ENCODE data around the gene CCDC88B. TPM values are rescaled to one million over a fixed set of nuclear protein-coding genes. Genes with fewer than 3 reads are reported as not detected.

CCDC88B gene
- total and polyA plus RNA-seq, 9 of the 15 experiments (the other 6 are each of a cell fraction or from before 2014, with no cell fraction given) = 0.13 to 18.1 (median 7.9) TPM

DNA sequence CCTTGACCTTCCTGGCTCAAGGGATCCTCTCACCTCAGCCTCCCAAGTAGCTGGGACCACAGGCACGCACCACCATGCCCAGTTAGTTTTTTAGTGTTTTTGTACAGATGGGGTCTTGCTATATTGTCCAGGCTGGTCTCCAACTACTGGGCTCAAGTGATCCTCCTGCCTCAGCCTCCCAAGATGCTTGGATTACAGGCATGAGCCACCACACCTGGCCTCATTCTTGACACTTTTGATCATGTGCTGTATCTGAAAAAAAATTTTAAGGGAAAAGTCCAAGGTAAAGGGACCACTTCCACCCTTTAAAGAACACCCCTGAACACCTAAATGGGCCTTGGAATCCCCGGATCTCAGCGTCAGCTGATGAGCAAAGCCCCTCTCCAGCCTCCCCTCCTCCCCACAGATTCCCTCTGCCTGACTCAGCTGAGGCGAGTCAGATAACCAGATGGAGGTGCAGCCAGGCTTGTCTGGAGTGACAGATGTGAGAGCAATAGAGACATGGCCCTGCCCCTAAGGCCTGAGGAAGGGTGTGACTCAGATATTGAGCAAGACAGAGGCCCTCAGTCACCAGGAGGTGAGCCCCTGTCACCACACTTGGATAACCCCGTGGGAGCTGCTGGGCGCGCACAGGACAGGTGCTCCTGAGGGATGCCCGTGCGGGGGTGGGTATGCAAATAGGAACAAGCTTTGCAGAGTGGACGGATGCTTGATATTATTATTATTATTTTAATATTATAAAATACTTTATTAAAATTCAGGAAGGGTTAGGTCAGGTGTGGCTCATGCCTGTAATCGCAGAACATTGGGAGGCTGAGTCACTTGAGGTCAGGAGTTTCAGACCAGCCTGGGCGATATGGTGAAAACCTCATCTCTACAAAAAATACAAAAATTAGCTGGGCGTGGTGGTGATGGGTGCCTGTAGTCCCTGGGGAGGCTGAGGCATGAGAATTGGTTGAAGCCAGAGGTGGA, 5.0 kb upstream of the CCDC88B start (continued):
- TF ChIP-seq CUX1 (CRISPR knock-in tag; IDR thresholded peaks at IDR 0.05) (no peak), SMAD1 (IDR thresholded peaks at IDR 0.05; ENCODE audit: low read depth, low read length, partially characterized antibody) (peak; percentile 87), ZNF175 (CRISPR knock-in tag; IDR thresholded peaks at IDR 0.05; ENCODE audit: low read depth) (peak; percentile 95), HNRNPL (IDR thresholded peaks at IDR 0.05; ENCODE audit: low read depth, low read length) (no peak), ZNF583 (CRISPR knock-in tag; IDR thresholded peaks at IDR 0.05) (peak; percentile 60; the same call in 1 of the 2 replicates), C11orf30 (IDR thresholded peaks at IDR 0.05; ENCODE audit: low read depth) (peak; percentile 78), HDAC3 (IDR thresholded peaks at IDR 0.05; ENCODE audit: borderline replicate concordance, partially characterized antibody) (peak; percentile 96), ZBTB17 (CRISPR knock-in tag; IDR thresholded peaks at IDR 0.05) (peak; percentile 89), MCM3 (IDR thresholded peaks at IDR 0.05) (no peak), RBM25 (IDR thresholded peaks at IDR 0.05; ENCODE audit: low read depth, low read length, severe bottlenecking) (peak; percentile 93)
- TF ChIP-seq, protein P1, sequence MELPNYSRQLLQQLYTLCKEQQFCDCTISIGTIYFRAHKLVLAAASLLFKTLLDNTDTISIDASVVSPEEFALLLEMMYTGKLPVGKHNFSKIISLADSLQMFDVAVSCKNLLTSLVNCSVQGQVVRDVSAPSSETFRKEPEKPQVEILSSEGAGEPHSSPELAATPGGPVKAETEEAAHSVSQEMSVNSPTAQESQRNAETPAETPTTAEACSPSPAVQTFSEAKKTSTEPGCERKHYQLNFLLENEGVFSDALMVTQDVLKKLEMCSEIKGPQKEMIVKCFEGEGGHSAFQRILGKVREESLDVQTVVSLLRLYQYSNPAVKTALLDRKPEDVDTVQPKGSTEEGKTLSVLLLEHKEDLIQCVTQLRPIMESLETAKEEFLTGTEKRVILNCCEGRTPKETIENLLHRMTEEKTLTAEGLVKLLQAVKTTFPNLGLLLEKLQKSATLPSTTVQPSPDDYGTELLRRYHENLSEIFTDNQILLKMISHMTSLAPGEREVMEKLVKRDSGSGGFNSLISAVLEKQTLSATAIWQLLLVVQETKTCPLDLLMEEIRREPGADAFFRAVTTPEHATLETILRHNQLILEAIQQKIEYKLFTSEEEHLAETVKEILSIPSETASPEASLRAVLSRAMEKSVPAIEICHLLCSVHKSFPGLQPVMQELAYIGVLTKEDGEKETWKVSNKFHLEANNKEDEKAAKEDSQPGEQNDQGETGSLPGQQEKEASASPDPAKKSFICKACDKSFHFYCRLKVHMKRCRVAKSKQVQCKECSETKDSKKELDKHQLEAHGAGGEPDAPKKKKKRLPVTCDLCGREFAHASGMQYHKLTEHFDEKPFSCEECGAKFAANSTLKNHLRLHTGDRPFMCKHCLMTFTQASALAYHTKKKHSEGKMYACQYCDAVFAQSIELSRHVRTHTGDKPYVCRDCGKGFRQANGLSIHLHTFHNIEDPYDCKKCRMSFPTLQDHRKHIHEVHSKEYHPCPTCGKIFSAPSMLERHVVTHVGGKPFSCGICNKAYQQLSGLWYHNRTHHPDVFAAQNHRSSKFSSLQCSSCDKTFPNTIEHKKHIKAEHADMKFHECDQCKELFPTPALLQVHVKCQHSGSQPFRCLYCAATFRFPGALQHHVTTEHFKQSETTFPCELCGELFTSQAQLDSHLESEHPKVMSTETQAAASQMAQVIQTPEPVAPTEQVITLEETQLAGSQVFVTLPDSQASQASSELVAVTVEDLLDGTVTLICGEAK (IDR thresholded peaks at IDR 0.05) = 0 out of 2 replicates have a peak, but pooled peaks have one; percentile 11
- TF ChIP-seq, protein P1 (CRISPR knock-in tag; IDR thresholded peaks at IDR 0.05) = 0 out of 2 replicates have a peak, but pooled peaks have one; percentile 22
